HFFc6 (cell line): ENCODE data around the gene SORCS3. TPM values are rescaled to one million over a fixed set of nuclear protein-coding genes. Genes with fewer than 3 reads are reported as not detected.

Experiments
- DNase-seq: peaks from one replicate; pipeline ENCODE4 v3.0.0-alpha.2; 2018
- H3K27ac Mint-ChIP-seq: 2 replicates; pipeline ENCODE4 v1.8.0; 2020; ENCODE audit warnings: mild to moderate bottlenecking, mixed read lengths
- H3K27me3 Mint-ChIP-seq: 2 replicates; pipeline ENCODE4 v1.8.0; 2021; ENCODE audit warnings: mild to moderate bottlenecking, moderate library complexity, mixed read lengths; ENCODE audit not compliant: insufficient read depth
- H3K36me3 Mint-ChIP-seq: 2 replicates; pipeline ENCODE4 v1.8.0; 2021; ENCODE audit warnings: low read depth, mixed read lengths
- H3K4me1 Mint-ChIP-seq: 2 replicates; pipeline ENCODE4 v1.8.0; 2020; ENCODE audit warnings: low read depth, mixed read lengths
- H3K4me3 Mint-ChIP-seq: 2 replicates; pipeline ENCODE4 v1.8.0; 2020; ENCODE audit warnings: mild to moderate bottlenecking, moderate library complexity, mixed read lengths
- H3K9me3 Mint-ChIP-seq: 2 replicates; pipeline ENCODE4 v1.8.0; 2020; ENCODE audit warnings: mild to moderate bottlenecking, mixed read lengths
- total RNA-seq, 6 experiments: library from RNA; stranded (reverse); fragmentation: NEBNext Ultra II Directional; extraction: Animal tissue kit (Norgen Biotek cat#: 25700); gene quantifications; 2 replicates in 1 of 6; 3 replicates in 5 of 6; pipeline ENCODE4 v1.2.3, GENCODE V29; 2021
- TF ChIP-seq, protein P1 (sequence below): fragments of 200-600 bp; sonication (generic); IDR thresholded peaks from 2 replicates; pipeline ENCODE4 v1.5.0; 2021; ENCODE audit warnings: antibody characterized with exemption, mild to moderate bottlenecking

The SORCS3 gene
- total RNA-seq, 6 experiments from 2014 or later = not detected

GRCh38 chr10:105266966-105267539 lies 626.0 kb downstream of the SORCS3 start:
- DNase-seq = no peak
- TF ChIP-seq, protein P1, sequence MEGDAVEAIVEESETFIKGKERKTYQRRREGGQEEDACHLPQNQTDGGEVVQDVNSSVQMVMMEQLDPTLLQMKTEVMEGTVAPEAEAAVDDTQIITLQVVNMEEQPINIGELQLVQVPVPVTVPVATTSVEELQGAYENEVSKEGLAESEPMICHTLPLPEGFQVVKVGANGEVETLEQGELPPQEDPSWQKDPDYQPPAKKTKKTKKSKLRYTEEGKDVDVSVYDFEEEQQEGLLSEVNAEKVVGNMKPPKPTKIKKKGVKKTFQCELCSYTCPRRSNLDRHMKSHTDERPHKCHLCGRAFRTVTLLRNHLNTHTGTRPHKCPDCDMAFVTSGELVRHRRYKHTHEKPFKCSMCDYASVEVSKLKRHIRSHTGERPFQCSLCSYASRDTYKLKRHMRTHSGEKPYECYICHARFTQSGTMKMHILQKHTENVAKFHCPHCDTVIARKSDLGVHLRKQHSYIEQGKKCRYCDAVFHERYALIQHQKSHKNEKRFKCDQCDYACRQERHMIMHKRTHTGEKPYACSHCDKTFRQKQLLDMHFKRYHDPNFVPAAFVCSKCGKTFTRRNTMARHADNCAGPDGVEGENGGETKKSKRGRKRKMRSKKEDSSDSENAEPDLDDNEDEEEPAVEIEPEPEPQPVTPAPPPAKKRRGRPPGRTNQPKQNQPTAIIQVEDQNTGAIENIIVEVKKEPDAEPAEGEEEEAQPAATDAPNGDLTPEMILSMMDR = no peak
- no peaks in the 10 kb centered on the region for H3K27me3 Mint-ChIP-seq
- H3K27ac Mint-ChIP-seq = no peak overlapping the region
- H3K9me3 Mint-ChIP-seq = peaks cover 57% of the 10 kb centered on the region
- 0 out of 2 replicates have a peak, but pooled peaks cover 9% of the 10 kb centered on the region for H3K36me3 Mint-ChIP-seq
- H3K4me3 Mint-ChIP-seq = no peak overlapping the region
- no peaks in the 10 kb centered on the region for H3K4me1 Mint-ChIP-seq

DNA sequence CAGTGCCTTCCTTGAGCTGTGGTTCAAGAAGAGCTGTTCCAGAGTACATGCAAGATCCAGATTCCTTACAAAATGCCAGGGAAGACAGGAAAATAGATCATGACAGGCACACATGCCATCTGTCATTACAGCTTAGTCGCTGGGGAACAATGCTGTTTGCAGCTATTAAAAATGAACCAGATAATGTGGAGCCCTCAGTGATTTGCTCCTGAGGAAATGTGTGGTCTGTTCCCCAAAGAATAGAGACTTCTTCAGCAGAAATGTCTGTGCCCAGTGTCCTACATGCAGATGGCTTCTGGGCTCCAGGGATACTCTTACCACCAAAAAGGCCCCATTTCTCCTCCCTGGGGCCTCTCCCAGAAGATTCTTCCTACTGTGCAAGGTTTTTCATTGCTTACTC lies 627.9 kb downstream of the SORCS3 start:
- TF ChIP-seq, protein P1 = no peak
- Mint-ChIP-seq H3K27me3 (no peaks in the 10 kb centered on the region), H3K9me3 (peaks cover 42% of the 10 kb centered on the region), H3K4me1 (no peaks in the 10 kb centered on the region), H3K27ac (no peak overlapping the region), H3K4me3 (no peak overlapping the region), H3K36me3 (0 out of 2 replicates have a peak, but pooled peaks cover 9% of the 10 kb centered on the region)
- no peak for DNase-seq

DNA sequence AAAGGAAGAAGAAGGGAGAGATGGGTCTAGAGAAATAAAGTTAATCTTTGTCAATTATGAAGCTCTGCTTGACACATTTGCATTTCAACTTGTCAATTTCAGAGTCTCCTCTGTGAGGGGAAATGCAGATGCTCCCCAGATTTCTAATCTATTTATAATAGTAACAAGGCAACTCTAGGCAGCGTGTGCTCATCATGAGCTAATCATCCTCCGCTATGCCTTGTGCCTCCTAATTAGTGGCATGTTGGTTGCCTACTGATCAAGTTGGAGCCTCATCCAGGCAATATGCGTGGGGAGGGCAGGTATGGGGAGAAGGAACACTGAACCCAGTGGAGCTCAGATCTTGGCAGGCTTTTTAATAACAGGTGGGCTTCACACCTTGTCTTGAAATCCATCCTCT lies 628.6 kb downstream of the SORCS3 start:
- Mint-ChIP-seq H3K4me1 (no peaks in the 10 kb centered on the region), H3K27me3 (no peaks in the 10 kb centered on the region), H3K27ac (no peak overlapping the region), H3K4me3 (no peak overlapping the region), H3K36me3 (0 out of 2 replicates have a peak, but pooled peaks cover 9% of the 10 kb centered on the region), H3K9me3 (peaks cover 47% of the 10 kb centered on the region)
- TF ChIP-seq, protein P1 = no peak
- no peak for DNase-seq

DNA sequence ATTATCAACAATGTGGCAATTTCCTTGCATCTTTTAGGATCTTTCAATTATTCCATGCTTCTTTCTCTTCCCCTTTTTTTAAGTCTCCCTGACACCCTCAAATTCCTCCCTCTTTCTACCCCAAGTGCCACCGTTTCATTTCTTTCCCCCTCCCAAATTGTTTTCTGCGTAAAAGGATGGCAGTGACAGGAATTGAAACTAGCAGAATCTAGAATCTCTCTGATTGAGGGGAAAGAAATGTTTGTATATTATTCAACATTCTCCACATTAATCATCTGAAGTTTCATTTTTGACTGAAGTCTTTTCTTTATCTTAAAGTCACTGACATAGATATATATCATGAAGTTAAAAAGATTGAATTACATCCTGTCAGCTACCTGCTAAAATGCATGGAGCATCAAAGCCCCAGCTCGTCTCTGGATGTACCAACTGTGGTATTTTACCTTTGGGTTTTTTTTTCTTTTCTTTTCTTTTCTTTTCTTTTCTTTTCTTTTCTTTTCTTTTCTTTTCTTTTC lies 633.5 kb downstream of the SORCS3 start:
- H3K27ac Mint-ChIP-seq = no peak overlapping the region
- DNase-seq = no peak
- no peaks in the 10 kb centered on the region for H3K36me3 Mint-ChIP-seq
- no peaks in the 10 kb centered on the region for H3K4me1 Mint-ChIP-seq
- peaks cover 49% of the 10 kb centered on the region for H3K9me3 Mint-ChIP-seq
- TF ChIP-seq, protein P1 = no peak
- no peaks in the 10 kb centered on the region; the same call in 1 of the 2 replicates for H3K27me3 Mint-ChIP-seq
- no peak overlapping the region for H3K4me3 Mint-ChIP-seq

DNA sequence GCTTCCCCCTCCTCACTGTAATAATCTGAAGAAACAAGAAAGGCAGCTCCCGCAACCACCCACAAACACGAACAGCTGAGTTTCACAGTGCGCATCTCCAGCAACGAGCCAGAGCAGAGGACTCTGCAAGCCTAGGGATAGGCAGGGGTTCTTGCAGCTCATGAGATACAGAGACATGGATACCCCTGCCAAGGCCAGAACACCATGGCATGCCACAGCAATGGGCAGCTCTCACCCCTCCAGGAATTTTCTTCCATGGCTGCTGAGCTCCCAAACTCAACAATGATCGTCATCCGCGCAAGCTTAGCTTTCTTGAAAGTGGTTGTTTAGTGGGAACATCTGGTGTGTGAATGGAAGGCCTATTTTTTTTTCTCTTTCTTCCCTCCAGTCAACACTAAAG lies 637.3 kb downstream of the SORCS3 start:
- H3K27me3 Mint-ChIP-seq = no peaks in the 10 kb centered on the region; the same call in 1 of the 2 replicates
- TF ChIP-seq, protein P1 = no peak
- no peaks in the 10 kb centered on the region for H3K36me3 Mint-ChIP-seq
- no peak for DNase-seq
- peaks cover 56% of the 10 kb centered on the region for H3K9me3 Mint-ChIP-seq
- no peaks in the 10 kb centered on the region for H3K4me1 Mint-ChIP-seq
- H3K4me3 Mint-ChIP-seq = no peak overlapping the region
- H3K27ac Mint-ChIP-seq = no peak overlapping the region
